Activated CD4-positive, alpha-beta T cell treated with anti-CD3 and anti-CD28 coated beads, Interleukin-2, amount 50 U/mL, for 1 hour (primary cell): ENCODE data around the gene BMAL1.

Experiments used
- DNase-seq: peaks from one replicate; pipeline ENCODE4 v3.0.0-alpha.2; 2020

Gene BMAL1

GRCh38 chr11:13346470-13346869, 68.9 kb downstream of the BMAL1 start:
- DNase-seq, result no peak

- no peak for DNase-seq
Measured at GRCh38 chr11:13347901-13348300, 70.3 kb downstream of the BMAL1 start.

GRCh38 chr11:13348305-13348704, 70.7 kb downstream of the BMAL1 start:
- DNase-seq, result no peak

GRCh38 chr11:13349046-13349445, 71.5 kb downstream of the BMAL1 start:
- no peak for DNase-seq

GRCh38 chr11:13349581-13349980, 72.0 kb downstream of the BMAL1 start:
- DNase-seq, result no peak

- no peak for DNase-seq
Measured at GRCh38 chr11:13352711-13353110, 75.1 kb downstream of the BMAL1 start.

- DNase-seq, result no peak
Measured at GRCh38 chr11:13354335-13354734, 76.7 kb downstream of the BMAL1 start.

- DNase-seq, result no peak
Measured at GRCh38 chr11:13355191-13355590, 77.6 kb downstream of the BMAL1 start.

- DNase-seq, result no peak
Measured at GRCh38 chr11:13357232-13357631, 79.6 kb downstream of the BMAL1 start.

- no peak for DNase-seq
Measured at GRCh38 chr11:13358596-13359270, 81.1 kb downstream of the BMAL1 start.

- DNase-seq, result no peak
Measured at GRCh38 chr11:13362596-13363109, 85.1 kb downstream of the BMAL1 start.

- no peak for DNase-seq
Measured at GRCh38 chr11:13364388-13364787, 86.8 kb downstream of the BMAL1 start.

- DNase-seq, result no peak
Measured at GRCh38 chr11:13366266-13367026, 88.9 kb downstream of the BMAL1 start.

GRCh38 chr11:13367115-13367514, 89.5 kb downstream of the BMAL1 start:
- DNase-seq, result no peak

- no peak for DNase-seq
Measured at GRCh38 chr11:13368041-13368446, 90.5 kb downstream of the BMAL1 start.

GRCh38 chr11:13373216-13373615, 95.6 kb downstream of the BMAL1 start:
- DNase-seq, result no peak

- no peak for DNase-seq
Measured at GRCh38 chr11:13375798-13376197, 98.2 kb downstream of the BMAL1 start.

- no peak for DNase-seq
Measured at GRCh38 chr11:13376402-13376801, 98.8 kb downstream of the BMAL1 start.

- no peak for DNase-seq
Measured at GRCh38 chr11:13376838-13377237, 99.2 kb downstream of the BMAL1 start.

GRCh38 chr11:13378316-13378715, 100.7 kb downstream of the BMAL1 start:
- DNase-seq, result no peak

GRCh38 chr11:13380731-13381130, 103.1 kb downstream of the BMAL1 start:
- no peak for DNase-seq

GRCh38 chr11:13382751-13383150, 105.2 kb downstream of the BMAL1 start:
- DNase-seq, result no peak

- DNase-seq, result peak; percentile 6
Measured at GRCh38 chr11:13384908-13385640, 107.5 kb downstream of the BMAL1 start.

- DNase-seq, result no peak
Measured at GRCh38 chr11:13386567-13386966, 109.0 kb downstream of the BMAL1 start.
